Measurements from ENCODE around the gene CXorf38.
"Not testable (repeated sequence)": the region's sequence is repeated elsewhere in the genome, so short reads cannot be mapped to it uniquely, and the experiment has no call there.

Gene CXorf38

DNA sequence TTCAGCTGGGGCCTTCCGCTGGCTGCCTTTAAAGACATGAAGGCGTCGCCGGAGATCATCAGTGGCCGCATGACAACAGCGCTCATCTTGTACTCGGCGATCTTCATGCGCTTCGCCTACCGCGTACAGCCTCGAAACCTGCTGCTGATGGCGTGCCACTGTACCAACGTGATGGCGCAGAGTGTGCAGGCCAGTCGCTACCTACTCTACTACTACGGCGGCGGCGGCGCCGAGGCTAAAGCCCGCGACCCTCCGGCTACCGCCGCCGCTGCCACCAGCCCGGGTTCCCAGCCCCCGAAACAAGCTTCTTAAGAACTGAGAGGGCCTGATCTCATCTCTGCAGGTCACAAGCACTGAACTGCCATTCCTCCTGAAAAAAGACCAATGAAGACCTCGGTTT lies 23.7 kb downstream of the CXorf38 start:
- no peak for DNase-seq

DNA sequence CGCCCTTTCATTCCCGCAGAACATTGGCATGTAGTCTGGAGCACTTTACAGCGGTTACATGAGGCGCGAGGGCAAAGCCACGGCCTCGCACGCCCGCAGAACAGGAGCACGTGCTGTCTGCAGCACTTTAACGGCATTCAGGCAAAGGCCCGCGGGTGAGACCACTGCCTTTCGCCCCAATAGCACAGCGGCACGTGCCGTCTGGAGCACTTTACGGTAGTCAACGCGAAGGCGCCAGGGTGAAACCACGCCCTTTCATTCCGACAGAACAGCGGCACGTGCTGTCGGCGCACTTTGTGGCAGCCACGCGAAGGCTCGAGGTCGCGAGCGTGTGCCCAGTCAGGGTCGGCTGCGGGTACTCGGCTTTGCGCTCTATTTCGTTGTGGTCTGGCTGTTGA lies 24.2 kb downstream of the CXorf38 start, which contains the start of gene MPC1L:
MPC1L (plus strand) TSS at position 290 of the 398 bp plus-strand sequence. CDS start 138 bp downstream, outside the sequence.
- DNase-seq, result no peak

DNA sequence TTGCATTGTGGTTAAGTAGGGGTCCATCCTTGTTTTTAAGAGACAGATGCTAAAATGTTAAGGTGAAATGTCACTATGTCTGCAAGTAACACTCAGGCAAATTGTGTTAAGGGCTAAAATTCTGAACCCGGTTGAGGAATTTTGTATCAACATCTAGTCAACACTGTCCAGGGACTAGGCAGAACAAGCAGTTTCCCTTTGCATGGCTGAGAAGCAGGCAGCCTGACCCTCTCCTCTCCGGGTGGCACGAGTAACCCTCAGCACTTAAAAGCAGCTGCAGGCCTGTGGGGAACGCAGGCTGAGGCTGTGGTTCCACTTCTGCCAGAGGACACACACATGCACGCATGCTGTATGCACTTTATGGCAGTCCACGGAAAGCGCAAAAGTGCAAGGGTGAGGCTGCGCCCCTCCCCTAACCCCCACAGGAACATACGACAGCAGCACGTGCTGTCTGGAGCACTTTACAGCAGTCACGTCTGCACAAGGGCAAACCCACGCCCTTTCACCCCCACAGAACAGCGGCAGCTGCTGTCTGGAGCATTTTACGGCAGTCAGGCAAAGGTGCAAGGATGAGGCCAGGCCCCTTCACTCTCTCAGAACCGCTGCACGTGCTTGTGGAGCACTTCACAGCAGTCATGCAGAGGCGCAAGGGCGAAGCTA lies 24.8 kb downstream of the CXorf38 start:
- DNase-seq, result no peak

DNA sequence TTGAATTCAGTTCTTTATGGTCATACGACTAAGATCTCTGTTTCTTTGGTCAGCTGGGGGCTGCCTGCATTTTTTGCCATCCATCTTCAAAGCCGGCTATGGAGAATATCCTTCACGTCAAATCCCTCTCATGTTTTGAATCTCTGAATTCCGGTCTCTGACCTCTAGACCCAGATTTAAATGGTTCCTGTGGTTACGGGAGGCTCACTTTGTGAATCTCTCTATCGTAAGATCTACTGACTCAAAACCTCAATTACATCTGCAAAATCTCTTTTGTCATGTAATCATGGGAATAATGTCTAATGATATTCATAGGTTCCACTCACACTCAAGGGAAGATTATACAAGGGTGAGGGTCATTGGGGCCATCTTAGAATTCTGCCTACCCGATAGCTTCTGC lies 29.8 kb downstream of the CXorf38 start:
- no peak for DNase-seq

DNA sequence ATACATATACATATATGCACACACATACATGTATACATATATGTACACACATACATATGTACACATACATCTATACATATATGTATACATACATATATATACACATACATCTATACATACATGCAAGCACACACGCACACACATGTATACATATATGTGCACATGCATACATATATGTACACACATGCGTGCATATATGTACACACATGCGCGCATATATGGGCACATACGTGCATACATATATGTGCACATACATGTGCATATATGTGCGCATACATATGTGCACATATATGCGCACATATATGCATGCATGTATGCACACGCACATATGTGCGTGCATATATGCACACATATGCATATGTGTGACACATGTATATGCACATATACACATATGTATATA lies 31.4 kb downstream of the CXorf38 start:
- DNase-seq, result no peak

DNA sequence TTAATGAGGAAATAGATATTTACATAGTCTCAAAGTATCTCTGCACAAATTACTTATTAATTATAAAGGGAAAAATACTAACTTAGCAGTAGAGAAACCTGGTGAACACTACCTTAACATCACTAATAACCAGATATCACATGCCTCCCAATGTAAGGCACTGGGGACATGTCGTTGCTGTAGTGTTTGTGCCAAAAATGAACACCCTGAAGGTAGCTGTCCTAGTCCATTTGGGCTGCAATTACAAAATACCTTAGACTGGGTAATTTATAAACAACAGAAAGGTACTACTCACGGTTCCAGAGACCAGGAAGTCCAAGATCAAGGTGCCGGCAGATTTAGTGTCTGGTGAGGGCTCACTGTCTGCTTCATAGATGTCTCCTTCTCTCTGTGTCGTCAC lies 34.9 kb downstream of the CXorf38 start:
- no peak for DNase-seq

DNA sequence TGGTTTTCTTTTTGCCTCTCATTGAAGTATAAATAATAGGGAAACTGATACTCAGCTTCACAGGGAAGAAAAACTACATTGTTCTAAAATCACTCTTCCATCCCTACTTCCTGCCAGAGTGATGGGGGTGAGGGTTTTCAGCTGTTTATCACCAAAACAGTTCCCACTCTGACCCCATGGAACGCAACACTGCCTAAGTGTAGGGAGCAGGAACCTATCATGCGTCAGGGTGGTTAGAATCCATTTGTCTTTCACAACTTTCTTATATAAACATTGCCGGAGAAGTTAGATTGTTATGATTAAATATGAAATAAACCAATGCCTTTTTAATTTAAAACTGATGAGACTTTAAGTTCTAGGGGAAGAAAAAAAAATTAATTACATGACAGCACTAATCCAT lies 40.0 kb downstream of the CXorf38 start:
- no peak for DNase-seq

DNA sequence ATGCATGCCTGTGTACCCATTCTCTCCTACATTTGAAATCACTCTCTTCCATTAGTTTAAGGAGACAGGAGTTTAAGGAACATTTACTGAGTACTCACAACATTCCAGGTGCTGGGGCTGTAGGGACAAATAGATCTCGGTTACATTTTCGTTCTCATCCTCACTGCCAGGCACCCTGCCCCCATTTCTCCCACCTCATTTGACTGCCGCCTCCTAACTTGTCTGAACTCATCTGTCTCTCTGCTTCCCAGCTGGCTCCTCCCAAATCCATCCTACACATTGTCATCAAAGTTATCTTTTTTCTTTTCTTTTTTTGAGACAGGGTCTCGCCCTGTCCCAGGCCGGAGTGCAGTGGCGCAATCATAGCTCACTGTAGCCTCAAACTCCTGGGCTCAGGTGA lies 43.9 kb downstream of the CXorf38 start:
- DNase-seq, result no peak

DNA sequence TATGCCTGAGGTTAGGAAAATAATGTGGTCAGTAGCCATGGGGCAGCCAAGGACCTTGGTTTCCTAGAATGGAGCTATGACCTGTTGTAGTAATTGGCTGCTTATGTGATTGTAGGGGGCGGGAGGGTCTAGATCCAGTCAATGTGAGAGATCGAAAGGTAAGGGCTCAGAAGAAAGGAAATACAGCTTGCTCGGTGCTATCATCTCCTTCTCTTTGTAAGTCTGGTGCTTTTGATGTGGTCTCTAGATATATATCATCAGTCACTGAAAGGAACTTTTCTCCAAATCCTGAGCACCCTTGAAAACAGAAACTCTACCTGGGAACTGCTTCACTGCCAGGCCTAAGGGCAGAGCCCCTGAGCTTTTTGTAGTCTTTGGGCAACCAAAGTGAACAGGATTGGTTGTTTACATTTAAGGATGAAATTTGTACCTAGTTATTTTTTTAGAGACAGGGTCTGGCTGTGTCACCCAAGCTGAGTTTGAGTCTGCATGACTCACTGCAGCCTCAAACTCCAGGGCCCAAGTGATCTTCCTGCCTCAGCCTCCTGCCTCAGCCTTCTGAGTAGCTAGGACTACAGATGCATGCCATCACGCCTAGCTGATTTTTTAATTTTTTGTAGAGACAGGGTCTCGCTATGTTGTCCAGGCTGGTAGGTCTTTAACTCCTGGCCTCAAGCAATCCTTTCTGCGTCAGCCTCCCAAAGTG lies 57.6 kb downstream of the CXorf38 start:
- DNase-seq, result not testable (repeated sequence)

DNA sequence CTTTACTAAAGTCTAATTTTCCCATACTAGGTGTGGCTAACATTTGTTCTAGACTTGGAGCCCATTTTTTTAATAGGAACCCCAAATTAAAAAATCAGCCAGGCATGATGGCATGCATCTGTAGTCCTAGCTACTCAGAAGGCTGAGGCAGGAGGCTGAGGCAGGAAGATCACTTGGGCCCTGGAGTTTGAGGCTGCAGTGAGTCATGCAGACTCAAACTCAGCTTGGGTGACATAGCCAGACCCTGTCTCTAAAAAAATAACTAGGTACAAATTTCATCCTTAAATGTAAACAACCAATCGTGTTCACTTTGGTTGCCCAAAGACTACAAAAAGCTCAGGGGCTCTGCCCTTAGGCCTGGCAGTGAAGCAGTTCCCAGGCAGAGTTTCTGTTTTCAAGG lies 59.7 kb downstream of the CXorf38 start:
- not testable (repeated sequence) for DNase-seq

DNA sequence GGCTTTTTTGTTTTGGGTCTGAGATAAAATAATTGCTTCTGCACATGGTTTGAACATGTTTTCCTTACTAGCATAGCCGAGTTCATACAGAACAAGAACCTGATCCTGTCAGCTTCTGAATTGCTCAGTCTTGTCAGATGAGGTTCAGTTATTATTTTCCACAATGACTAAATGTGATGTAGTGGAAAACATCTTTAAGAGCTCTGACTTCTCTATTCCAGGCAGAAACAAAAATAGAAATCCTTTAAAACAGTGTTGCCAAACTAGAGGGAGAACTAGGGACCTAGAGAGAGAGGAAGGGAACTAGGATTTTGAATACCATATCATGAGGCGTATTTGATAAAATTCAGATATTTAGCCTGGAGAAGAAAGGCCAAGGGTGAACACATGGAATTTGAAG lies 64.5 kb downstream of the CXorf38 start:
- no peak for DNase-seq

DNA sequence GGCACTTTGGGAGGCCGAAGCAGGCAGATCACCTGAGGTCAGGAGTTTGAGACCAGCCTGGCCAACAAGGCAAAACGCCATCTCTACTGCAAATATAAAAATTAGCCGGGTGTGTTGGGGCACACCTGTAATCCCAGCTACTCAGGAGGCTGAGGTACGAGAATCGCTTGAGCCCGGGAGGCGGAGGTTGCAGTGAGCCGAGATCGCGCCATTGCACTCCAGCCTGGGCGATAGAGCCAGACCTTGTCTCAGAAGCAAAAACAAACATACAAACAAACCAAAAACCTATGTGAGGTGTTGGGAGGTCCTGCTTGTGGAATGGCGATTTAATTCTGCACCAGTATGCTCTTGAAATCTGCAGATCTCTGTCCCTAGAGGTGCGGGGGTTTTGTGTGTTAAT lies 65.2 kb downstream of the CXorf38 start:
- not testable (repeated sequence) for DNase-seq

DNA sequence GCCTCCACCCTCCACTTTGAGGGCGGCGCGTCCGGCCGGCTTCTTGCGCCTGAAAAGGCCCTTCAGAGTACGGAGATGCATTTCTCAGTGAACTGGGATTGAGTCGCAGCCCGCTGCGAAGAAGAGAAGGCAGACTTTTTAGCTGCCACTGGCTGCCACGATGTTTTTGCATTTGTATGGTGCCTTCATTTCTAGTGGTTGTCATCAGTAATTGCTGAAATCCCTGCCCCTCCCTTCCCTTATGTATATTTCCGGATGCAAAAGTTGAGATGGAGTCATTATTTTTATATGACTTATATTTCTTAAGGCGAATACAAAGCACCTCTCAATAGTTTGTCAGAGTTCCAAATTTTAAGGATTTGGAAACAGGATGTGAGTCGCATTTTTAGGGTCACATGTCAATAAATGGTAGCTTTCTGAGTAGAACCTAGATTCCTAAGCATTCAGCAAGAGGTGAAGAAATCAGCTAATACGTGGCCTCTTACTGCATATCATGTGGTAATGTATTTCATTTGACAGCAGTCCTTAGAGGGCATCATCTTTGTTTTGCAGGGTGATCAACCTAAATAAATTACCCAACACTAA lies 65.9 kb downstream of the CXorf38 start:
- no peak for DNase-seq

DNA sequence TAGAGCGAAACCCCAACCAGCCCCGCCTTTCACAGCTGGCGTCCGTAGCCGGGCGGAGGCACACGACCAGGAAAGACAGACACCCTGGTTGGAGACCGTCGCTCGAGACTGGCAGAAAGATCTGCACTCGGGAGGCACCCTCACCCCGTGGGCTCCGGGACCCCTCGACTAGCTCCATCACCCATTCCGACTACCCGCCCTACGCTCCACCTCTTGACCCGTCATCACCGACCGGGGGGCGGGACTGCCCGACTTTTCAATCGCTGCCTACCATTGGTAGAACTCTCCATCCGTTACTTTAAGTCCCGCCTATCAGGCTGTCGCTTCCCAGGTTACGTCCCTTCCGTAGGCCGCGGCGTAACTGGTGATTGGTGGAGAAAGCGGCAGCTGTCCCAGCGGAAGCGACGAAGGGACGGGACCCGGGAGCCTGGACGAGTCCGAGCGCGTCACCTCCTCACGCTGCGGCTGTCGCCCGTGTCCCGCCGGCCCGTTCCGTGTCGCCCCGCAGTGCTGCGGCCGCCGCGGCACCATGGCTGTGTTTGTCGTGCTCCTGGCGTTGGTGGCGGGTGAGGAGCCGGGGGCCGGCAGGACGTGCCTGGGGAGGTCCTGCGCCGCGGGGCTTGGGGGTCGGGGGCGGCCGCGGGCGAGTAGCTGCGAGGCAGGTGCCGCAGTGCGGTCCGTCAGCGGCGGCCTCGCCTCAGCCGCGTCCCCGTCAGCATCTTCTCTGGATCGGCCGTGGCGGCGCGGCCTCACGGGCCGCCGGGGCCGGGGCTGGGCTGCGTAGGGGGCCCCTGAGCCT lies 66.6 kb downstream of the CXorf38 start, which contains the start of gene ATP6AP2:
ATP6AP2 (plus strand) TSS at position 434 of the 799 bp plus-strand sequence; CDS start at position 530, 96 bp downstream.
- peak; percentile 43 to 84 for DNase-seq

DNA sequence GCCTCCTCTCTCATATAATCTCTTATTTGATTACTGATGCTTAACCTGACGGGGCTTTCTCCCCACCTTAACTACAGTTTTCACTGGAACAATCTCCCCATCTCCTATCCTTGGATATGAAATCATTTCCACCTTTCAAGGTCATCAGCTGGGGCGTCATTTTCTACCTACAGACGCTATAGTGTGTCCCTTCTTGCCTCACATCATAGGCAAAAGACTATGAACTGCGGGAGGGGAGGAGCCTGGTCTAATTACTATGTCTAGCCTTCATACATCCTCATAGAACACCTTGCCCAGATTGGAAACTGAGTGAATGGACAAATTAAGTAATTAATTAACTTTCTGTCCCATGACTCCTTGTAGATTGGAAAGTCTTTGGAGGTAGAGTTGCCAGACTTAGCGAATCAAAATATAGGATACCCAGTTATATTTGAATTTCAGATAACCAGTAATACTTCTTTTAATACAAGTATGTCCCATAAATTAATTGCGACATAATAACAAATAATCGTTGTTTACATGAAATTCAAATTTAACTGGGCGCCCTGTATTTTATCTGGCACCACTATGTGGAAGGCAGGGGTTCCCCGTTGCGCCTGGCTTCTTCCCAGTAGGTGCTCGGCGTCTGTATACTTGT lies 67.3 kb downstream of the CXorf38 start:
- DNase-seq, result no peak

DNA sequence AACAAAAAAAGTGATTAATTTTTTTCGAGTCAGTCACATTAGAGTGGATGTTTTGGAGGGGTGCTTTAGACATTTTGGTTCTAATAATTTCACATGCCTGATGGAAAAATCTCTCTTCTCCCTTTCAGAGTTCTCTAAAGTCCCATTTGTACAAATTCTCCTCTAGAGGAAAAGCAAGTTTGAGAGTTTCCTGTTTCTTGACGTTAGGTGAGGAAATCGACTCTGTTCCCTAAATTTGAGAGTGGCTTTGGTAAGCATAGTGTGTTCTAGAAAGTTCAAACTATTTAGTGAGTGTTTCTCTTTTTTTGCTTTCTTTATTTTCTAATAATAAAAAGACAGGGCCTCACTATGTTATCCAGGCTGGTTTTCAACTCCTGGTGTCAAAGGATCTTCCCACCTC lies 68.2 kb downstream of the CXorf38 start:
- DNase-seq, result no peak

DNA sequence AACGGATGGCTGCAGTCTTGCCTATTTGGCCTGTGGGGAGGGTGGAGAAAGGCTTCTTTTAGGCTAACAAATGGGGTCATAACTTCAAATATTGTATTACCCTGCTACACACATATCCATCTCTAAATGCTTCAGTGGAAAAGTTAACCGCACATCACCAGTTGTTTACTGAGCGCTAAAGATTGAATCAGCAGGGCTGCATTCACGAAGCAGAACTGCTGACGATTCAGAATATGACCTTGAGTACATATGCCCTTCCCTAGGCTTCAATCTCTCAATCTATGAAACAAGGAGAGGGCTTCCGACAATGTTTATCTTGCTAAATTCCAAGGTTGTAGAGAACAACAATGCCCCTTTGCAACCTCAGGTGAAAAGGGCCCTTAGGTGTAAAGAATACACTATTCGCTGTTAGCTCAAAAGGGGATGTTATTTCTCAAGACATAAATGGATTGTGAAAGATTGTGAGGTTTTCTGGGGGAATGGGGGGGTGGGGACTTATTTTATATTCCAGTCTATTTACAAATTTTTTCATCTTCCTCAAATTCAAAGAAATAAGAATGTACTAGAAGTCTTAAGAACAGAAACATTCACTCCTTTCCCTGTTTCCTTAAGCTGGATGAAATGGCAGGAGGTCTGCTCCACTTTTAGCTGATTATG lies 69.2 kb downstream of the CXorf38 start:
- no peak for DNase-seq
